HG02884 (cell line): ENCODE measurements around the gene SIX2.

Experiments used
- ATAC-seq: cut with Tn5 transposase; IDR thresholded peaks from one replicate; pipeline ENCODE4 v1.9.1; 2021; ENCODE audit warnings: mild to moderate bottlenecking, moderate library complexity; ENCODE audit not compliant: unreplicated experiment

Gene SIX2

GRCh38 chr2:44970846-44971450, 38.3 kb downstream of the SIX2 start:
- no peak for ATAC-seq

DNA sequence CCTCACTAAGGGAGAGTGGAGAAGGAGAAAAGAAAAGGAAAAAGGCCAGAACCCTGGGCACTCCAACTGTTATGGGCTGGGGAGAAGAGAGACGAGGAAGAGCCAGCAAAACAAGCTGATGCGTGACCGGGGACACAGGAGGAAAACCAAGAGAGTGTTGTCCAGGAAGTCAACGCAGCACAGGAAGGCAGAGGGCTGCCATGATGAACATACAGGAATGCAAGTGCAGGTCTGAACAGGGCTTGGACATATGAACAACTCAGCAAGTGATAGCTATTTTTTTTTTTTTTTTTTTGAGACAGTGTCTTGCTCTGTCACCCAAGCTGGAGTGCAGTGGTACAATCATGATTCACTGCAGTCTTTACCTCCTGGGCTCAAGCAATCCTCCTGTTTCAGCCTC, 39.3 kb downstream of the SIX2 start:
- ATAC-seq: no peak

- ATAC-seq: no peak
Measured at GRCh38 chr2:44967727-44968432, 41.4 kb downstream of the SIX2 start.

- ATAC-seq: no peak
Measured at GRCh38 chr2:44967056-44967455, 42.2 kb downstream of the SIX2 start.

- ATAC-seq: no peak
Measured at GRCh38 chr2:44965684-44966083, 43.6 kb downstream of the SIX2 start.

GRCh38 chr2:44964752-44965236, 44.5 kb downstream of the SIX2 start:
- no peak for ATAC-seq

DNA sequence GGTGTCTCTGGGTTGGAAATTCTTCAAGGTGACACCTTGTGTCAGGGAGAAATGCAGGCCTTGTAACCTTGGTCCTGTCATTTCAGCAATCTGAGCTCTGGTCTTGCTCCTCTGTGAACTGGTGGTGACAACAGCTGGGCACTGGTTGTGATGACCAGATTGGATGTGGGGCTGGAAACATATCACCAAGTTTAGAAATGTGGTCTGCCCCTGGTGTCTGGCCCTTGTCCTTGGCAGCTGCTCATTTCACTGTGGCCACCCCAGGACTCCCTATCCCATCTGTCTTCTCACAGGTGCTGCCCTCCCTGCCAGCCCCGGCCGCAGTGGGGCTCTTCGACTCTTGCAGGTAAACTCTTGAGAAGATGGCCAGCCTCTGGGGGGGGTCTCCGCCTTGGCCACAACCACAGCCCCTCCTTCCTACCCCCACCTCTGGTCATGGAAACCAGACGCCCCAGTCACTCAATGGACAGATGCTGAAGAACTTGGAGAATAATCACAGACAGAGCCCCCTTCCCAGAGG, 47.0 kb downstream of the SIX2 start:
- ATAC-seq: no peak

- ATAC-seq: no peak
Measured at GRCh38 chr2:44960871-44961270, 48.4 kb downstream of the SIX2 start.

DNA sequence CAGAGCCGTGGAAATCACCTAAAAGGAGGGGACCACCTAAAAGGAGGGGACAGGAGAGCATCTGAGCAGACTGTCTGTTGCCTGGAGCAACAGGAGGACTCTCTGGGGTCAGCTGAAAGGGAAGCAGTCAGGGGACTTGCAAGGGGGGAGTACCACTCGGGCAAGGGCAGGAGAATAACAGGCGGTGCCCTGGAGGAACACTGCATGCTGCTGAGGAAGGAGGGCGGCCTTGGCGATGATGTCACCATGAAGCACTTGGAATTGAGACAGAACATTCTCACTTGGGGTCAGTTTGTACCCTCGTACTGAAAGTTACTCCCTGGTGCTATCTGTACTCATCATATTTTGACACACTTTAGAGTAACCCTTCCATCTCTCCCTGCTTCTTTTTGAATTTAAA, 49.4 kb downstream of the SIX2 start:
- ATAC-seq: no peak

DNA sequence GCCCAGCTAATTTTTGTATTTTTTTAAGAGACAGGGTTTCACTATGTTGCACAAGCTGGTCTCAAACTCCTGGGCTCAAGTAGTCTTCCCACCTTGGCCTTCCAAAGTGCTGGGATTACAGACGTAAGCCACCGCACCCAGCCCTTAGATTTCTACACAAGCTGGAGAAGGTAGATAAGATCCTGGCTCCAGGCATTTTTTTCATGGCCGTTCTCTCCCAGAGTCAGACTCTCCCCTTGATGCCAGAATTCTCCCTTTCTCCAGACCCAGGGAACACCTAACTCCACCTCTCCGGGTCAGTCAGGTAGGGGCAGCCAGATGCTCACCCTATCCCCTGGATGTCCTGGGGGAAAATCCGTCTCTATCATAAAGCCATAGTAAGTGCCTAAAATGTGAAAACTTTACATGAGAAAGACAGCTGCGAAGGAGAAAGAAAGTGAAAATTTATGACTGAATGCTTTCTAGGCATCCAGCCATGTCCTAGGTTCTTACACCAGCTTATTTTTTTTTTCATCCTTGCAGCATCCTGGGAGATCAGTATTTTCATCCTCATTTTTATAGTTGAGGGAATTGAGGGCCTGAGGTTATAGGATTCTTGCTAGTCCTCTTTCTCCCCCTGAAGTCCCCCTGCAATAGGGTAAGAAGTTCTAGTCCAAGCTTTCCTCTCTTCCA, 51.5 kb downstream of the SIX2 start:
- no peak for ATAC-seq

DNA sequence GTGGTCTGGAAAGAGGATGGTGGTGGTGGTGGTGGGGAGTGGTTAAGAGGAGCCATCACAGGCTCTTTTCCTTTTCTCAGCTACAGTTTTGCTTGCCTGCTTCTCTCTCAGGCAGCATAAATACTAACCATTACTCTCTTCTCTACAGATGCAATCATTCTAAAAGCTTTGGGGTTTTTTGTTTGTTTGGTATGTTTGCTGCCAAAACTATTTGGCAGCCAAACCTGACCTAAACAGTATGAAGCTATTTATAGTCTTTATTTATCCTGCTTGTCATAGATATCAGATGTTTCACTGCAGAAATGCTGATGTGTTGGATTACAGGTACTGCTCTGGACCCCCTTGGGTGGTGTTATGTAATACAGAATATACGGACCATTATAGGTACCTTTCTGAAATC, 52.4 kb downstream of the SIX2 start:
- ATAC-seq: no peak

- peak; percentile 70 for ATAC-seq
Measured at GRCh38 chr2:44955593-44956392, 53.5 kb downstream of the SIX2 start.
